ENCODE measurements around the gene STOML1. TPM values are rescaled to one million over a fixed set of nuclear protein-coding genes. Genes with fewer than 3 reads are reported as not detected.

STOML1 gene
- total RNA-seq, 1 experiment from 2014 or later: 5.4 TPM

DNA sequence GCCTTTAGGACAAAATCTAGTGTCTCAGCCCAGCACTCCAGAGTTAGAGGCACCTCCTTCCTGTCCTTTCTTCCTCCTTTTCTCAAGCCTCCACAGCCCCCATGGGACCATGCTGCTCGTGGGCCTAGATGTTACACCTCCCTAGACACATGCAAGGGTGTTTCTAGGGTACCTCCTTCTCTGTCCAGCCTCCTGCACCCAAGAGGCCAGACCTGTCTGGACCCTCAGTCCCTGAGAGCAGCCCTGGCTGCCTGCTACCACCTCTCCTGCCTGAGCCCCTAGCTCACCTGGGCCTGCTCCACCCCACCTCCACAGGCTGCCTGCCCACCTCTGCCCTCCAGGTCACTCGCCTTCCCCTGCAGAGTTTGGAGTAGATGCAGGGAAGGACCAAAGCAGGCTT lies 60.7 kb downstream of the STOML1 start:
- Mint-ChIP-seq H3K36me3 (no peaks in the 10 kb centered on the region), H3K4me1 (peaks cover 23% of the 10 kb centered on the region), H3K9me3 (no peaks in the 10 kb centered on the region), H3K4me3 (no peak overlapping the region), H3K27me3 (ENCODE audit: low read depth) (peaks cover 2% of the 10 kb centered on the region; the same call in 1 of the 2 replicates), H3K27ac (no peak overlapping the region)
- TF ChIP-seq, protein P1, sequence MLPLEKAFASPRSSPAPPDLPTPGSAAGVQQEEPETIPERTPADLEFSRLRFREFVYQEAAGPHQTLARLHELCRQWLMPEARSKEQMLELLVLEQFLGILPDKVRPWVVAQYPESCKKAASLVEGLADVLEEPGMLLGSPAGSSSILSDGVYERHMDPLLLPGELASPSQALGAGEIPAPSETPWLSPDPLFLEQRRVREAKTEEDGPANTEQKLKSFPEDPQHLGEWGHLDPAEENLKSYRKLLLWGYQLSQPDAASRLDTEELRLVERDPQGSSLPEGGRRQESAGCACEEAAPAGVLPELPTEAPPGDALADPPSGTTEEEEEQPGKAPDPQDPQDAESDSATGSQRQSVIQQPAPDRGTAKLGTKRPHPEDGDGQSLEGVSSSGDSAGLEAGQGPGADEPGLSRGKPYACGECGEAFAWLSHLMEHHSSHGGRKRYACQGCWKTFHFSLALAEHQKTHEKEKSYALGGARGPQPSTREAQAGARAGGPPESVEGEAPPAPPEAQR (CRISPR knock-in tag; IDR thresholded peaks at IDR 0.05): no peak
- no peak for TF ChIP-seq MXD4 (CRISPR knock-in tag; IDR thresholded peaks at IDR 0.05; ENCODE audit: borderline replicate concordance)
- TF ChIP-seq CREM (CRISPR knock-in tag; IDR thresholded peaks at IDR 0.05): no peak
- TF ChIP-seq TCF7 (CRISPR knock-in tag; IDR thresholded peaks at IDR 0.05; ENCODE audit: low read depth): no peak
- POLR2A ChIA-PET: no interaction called here
- DNase-seq (ENCODE audit: low spot score) (no peak), ATAC-seq (no peak)
- CTCF ChIA-PET: interaction anchor here (0.7 to 0.9 kb wide), 2 partner anchors 8 to 117 kb away, joined by 4 to 6 read pairs; no protein-coding TSS in a partner anchor

DNA sequence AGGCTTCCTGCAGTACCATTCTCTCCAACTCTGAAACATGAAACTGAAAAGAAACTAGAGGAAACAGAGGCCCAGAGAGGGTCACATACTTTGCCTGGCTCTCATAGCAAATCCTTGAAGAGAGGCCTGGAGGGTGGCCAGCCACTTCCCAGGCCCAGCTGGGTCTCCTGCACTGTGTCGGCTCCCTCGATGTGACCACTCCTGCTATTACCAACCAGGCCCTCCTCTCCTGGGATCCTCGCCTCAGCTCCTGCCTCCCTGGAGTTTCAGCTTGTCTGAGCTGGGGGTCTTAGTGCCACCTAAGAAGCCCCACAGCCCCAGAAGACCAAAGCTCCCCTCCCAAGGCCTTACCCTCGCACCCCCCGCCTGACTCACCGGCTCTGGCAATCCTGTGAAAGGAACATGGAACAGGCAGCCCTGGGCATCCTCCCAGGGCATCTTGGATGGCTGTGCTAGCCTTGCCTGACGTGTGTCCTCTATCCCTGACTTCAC lies 61.3 kb downstream of the STOML1 start:
- POLR2A ChIA-PET: no interaction called here
- Mint-ChIP-seq H3K4me1 (peaks cover 21% of the 10 kb centered on the region), H3K27me3 (ENCODE audit: low read depth) (peaks cover 2% of the 10 kb centered on the region; the same call in 1 of the 2 replicates), H3K9me3 (no peaks in the 10 kb centered on the region), H3K27ac (no peak overlapping the region), H3K36me3 (no peaks in the 10 kb centered on the region), H3K4me3 (no peak overlapping the region)
- ATAC-seq: no peak
- CTCF ChIA-PET: no interaction called here
- TF ChIP-seq, protein P1 (CRISPR knock-in tag; IDR thresholded peaks at IDR 0.05): no peak
- TF ChIP-seq, protein P2, sequence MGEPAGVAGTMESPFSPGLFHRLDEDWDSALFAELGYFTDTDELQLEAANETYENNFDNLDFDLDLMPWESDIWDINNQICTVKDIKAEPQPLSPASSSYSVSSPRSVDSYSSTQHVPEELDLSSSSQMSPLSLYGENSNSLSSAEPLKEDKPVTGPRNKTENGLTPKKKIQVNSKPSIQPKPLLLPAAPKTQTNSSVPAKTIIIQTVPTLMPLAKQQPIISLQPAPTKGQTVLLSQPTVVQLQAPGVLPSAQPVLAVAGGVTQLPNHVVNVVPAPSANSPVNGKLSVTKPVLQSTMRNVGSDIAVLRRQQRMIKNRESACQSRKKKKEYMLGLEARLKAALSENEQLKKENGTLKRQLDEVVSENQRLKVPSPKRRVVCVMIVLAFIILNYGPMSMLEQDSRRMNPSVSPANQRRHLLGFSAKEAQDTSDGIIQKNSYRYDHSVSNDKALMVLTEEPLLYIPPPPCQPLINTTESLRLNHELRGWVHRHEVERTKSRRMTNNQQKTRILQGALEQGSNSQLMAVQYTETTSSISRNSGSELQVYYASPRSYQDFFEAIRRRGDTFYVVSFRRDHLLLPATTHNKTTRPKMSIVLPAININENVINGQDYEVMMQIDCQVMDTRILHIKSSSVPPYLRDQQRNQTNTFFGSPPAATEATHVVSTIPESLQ (CRISPR knock-in tag; IDR thresholded peaks at IDR 0.05): no peak
- TF ChIP-seq MXD4 (CRISPR knock-in tag; IDR thresholded peaks at IDR 0.05; ENCODE audit: borderline replicate concordance) (no peak), JUN (CRISPR knock-in tag; IDR thresholded peaks at IDR 0.05) (no peak), ZNF138 (CRISPR knock-in tag; conservative IDR thresholded peaks at IDR 0.05) (no peak), ZNF396 (CRISPR knock-in tag; IDR thresholded peaks at IDR 0.05; ENCODE audit: borderline replicate concordance) (no peak), GTF2I (CRISPR knock-in tag; conservative IDR thresholded peaks at IDR 0.05) (no peak), FOXK1 (CRISPR knock-in tag; IDR thresholded peaks at IDR 0.05) (no peak), RORB (CRISPR knock-in tag; IDR thresholded peaks at IDR 0.05) (no peak), EMX1 (CRISPR knock-in tag; IDR thresholded peaks at IDR 0.05) (no peak), NR2C2 (CRISPR knock-in tag; IDR thresholded peaks at IDR 0.05) (no peak), KAT7 (CRISPR knock-in tag; IDR thresholded peaks at IDR 0.05; ENCODE audit: borderline replicate concordance) (no peak), TP53 (CRISPR knock-in tag; IDR thresholded peaks at IDR 0.05) (no peak), SP1 (CRISPR knock-in tag; conservative IDR thresholded peaks at IDR 0.05) (no peak), ZNF232 (CRISPR knock-in tag; IDR thresholded peaks at IDR 0.05) (no peak)
- TF ChIP-seq, protein P3, sequence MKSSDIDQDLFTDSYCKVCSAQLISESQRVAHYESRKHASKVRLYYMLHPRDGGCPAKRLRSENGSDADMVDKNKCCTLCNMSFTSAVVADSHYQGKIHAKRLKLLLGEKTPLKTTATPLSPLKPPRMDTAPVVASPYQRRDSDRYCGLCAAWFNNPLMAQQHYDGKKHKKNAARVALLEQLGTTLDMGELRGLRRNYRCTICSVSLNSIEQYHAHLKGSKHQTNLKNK (CRISPR knock-in tag; IDR thresholded peaks at IDR 0.05): no peak
- TF ChIP-seq, protein P4, sequence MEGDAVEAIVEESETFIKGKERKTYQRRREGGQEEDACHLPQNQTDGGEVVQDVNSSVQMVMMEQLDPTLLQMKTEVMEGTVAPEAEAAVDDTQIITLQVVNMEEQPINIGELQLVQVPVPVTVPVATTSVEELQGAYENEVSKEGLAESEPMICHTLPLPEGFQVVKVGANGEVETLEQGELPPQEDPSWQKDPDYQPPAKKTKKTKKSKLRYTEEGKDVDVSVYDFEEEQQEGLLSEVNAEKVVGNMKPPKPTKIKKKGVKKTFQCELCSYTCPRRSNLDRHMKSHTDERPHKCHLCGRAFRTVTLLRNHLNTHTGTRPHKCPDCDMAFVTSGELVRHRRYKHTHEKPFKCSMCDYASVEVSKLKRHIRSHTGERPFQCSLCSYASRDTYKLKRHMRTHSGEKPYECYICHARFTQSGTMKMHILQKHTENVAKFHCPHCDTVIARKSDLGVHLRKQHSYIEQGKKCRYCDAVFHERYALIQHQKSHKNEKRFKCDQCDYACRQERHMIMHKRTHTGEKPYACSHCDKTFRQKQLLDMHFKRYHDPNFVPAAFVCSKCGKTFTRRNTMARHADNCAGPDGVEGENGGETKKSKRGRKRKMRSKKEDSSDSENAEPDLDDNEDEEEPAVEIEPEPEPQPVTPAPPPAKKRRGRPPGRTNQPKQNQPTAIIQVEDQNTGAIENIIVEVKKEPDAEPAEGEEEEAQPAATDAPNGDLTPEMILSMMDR (IDR thresholded peaks at IDR 0.05): no peak
- TF ChIP-seq, protein P5, sequence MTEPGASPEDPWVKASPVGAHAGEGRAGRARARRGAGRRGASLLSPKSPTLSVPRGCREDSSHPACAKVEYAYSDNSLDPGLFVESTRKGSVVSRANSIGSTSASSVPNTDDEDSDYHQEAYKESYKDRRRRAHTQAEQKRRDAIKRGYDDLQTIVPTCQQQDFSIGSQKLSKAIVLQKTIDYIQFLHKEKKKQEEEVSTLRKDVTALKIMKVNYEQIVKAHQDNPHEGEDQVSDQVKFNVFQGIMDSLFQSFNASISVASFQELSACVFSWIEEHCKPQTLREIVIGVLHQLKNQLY (CRISPR knock-in tag; IDR thresholded peaks at IDR 0.05): no peak
- TF ChIP-seq, protein P6, sequence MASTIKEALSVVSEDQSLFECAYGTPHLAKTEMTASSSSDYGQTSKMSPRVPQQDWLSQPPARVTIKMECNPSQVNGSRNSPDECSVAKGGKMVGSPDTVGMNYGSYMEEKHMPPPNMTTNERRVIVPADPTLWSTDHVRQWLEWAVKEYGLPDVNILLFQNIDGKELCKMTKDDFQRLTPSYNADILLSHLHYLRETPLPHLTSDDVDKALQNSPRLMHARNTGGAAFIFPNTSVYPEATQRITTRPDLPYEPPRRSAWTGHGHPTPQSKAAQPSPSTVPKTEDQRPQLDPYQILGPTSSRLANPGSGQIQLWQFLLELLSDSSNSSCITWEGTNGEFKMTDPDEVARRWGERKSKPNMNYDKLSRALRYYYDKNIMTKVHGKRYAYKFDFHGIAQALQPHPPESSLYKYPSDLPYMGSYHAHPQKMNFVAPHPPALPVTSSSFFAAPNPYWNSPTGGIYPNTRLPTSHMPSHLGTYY (CRISPR knock-in tag; IDR thresholded peaks at IDR 0.05): no peak
- TF ChIP-seq, protein P7, sequence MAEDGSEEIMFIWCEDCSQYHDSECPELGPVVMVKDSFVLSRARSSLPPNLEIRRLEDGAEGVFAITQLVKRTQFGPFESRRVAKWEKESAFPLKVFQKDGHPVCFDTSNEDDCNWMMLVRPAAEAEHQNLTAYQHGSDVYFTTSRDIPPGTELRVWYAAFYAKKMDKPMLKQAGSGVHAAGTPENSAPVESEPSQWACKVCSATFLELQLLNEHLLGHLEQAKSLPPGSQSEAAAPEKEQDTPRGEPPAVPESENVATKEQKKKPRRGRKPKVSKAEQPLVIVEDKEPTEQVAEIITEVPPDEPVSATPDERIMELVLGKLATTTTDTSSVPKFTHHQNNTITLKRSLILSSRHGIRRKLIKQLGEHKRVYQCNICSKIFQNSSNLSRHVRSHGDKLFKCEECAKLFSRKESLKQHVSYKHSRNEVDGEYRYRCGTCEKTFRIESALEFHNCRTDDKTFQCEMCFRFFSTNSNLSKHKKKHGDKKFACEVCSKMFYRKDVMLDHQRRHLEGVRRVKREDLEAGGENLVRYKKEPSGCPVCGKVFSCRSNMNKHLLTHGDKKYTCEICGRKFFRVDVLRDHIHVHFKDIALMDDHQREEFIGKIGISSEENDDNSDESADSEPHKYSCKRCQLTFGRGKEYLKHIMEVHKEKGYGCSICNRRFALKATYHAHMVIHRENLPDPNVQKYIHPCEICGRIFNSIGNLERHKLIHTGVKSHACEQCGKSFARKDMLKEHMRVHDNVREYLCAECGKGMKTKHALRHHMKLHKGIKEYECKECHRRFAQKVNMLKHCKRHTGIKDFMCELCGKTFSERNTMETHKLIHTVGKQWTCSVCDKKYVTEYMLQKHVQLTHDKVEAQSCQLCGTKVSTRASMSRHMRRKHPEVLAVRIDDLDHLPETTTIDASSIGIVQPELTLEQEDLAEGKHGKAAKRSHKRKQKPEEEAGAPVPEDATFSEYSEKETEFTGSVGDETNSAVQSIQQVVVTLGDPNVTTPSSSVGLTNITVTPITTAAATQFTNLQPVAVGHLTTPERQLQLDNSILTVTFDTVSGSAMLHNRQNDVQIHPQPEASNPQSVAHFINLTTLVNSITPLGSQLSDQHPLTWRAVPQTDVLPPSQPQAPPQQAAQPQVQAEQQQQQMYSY (CRISPR knock-in tag; IDR thresholded peaks at IDR 0.05): no peak
- DNase-seq (ENCODE audit: low spot score): no peak

Measured in WTC11 (cell line).